DLD1 (cell line): Measurements from ENCODE around the gene IFNA21.
"Not testable (repeated sequence)": the region's sequence is repeated elsewhere in the genome, so short reads cannot be mapped to it uniquely, and the experiment has no call there.

Experiments
- in situ Hi-C: cut with HindIII; loops from 2 replicates; pipeline ENCODE4 v1.10.0; 2017; ENCODE audit warnings: low sequenced_read_pairs

Gene IFNA21

GRCh38 chr9:21166560-21166959 is at the start of gene IFNA21:
TSS of gene IFNA21 (minus strand) at chr9:21166660. CDS start at chr9:21166612, 48 bp downstream.
- in situ Hi-C loops, result not testable (repeated sequence)

GRCh38 chr9:21213411-21214326 is 47.2 kb upstream of the IFNA21 start:
- in situ Hi-C loops, result not testable (repeated sequence)

GRCh38 chr9:21212160-21212559 is 45.7 kb upstream of the IFNA21 start:
- in situ Hi-C loops, result not testable (repeated sequence)

- in situ Hi-C loops, result not testable (repeated sequence)
These were observed 44.3 kb upstream of the IFNA21 start for GRCh38 chr9:21210782-21211181.

GRCh38 chr9:21210311-21210710 is 43.9 kb upstream of the IFNA21 start:
- in situ Hi-C loops, result no loop called here

GRCh38 chr9:21207043-21207442 is 40.6 kb upstream of the IFNA21 start, which contains the start of gene IFNA10:
TSS of gene IFNA10 (minus strand) at chr9:21207143. CDS start at chr9:21207097, 46 bp downstream.
- in situ Hi-C loops, result not testable (repeated sequence)

- in situ Hi-C loops, result no loop called here
These were observed 38.7 kb upstream of the IFNA21 start for GRCh38 chr9:21205204-21205603.

GRCh38 chr9:21202105-21202504 is 35.6 kb upstream of the IFNA21 start, which contains the start of gene IFNA7:
TSS of gene IFNA7 (minus strand) at chr9:21202205. CDS start at chr9:21202165, 40 bp downstream.
- in situ Hi-C loops, result not testable (repeated sequence)

- in situ Hi-C loops, result not testable (repeated sequence)
These were observed 28.7 kb upstream of the IFNA21 start for GRCh38 chr9:21194867-21195776.

- in situ Hi-C loops, result not testable (repeated sequence)
These were observed 21.0 kb upstream of the IFNA21 start, which contains the start of gene IFNA4 for GRCh38 chr9:21187487-21187886. TSS of gene IFNA4 (minus strand) at chr9:21187587. CDS start at chr9:21187531, 56 bp downstream.

- in situ Hi-C loops, result not testable (repeated sequence)
These were observed 16.6 kb upstream of the IFNA21 start for GRCh38 chr9:21182810-21183736.

GRCh38 chr9:21174671-21175070 is 8.2 kb upstream of the IFNA21 start:
- in situ Hi-C loops, result no loop called here

- in situ Hi-C loops, result no loop called here
These were observed 5.7 kb upstream of the IFNA21 start for GRCh38 chr9:21172156-21172555.

GRCh38 chr9:21171351-21171750 is 4.9 kb upstream of the IFNA21 start:
- in situ Hi-C loops, result no loop called here

GRCh38 chr9:21165516-21165915 is 944 bp downstream of the IFNA21 start:
- in situ Hi-C loops, result no loop called here

GRCh38 chr9:21160178-21160577 is 6.3 kb downstream of the IFNA21 start:
- in situ Hi-C loops, result no loop called here

- in situ Hi-C loops, result no loop called here
These were observed 11.0 kb downstream of the IFNA21 start for GRCh38 chr9:21155501-21155900.

- in situ Hi-C loops, result no loop called here
These were observed 12.3 kb downstream of the IFNA21 start for GRCh38 chr9:21154018-21154608.

GRCh38 chr9:21153336-21154017 is 13.0 kb downstream of the IFNA21 start:
- in situ Hi-C loops, result no loop called here
